ENCODE measurements around the gene HERC2. TPM values are rescaled to one million over a fixed set of nuclear protein-coding genes. Genes with fewer than 3 reads are reported as not detected.

HERC2 gene
- total and polyA plus RNA-seq, 2 of the 4 experiments (the other 2 are of a cell fraction), result 20.8 to 28.9 TPM

DNA sequence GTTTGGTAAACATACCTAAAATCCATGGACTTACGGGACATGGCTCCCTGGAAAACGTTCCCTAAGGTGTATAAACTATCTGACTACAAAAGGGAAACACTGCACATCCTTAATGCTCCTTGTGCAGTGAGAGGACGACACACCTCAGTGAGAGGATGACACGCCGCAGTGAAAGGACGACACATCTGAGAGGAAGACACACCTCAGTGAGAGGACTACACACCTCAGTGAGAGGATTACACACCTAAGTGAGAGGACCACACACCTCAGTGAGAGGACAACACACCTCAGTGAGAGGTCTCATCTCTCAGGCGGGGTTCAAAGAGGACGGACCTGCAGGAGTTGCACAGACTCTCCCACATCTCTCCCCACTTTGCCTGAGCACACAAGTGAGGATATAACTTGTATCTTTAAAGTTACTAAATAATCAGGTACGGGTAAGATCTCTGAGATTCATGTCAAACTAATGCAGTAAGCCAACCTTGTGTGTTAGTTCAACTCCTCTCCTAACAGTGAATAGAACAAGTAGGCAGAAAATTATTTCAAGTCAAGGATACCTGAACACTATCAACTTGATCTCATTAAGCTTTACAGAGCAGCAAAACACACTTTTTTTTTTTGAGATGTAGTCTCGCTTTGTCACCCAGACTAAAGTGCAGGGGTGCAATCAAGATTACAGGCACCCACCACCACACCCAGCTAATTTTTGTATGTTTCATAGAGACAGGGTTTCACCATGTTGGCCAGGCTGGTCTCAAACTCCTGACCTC, 32.1 kb downstream of the HERC2 start:
- no peak overlapping the region for H3K4me2 ChIP-seq (ENCODE audit: low read depth, low read length)
- H3K27me3 ChIP-seq (ENCODE audit: control insufficient read depth, insufficient read depth, low read length), result no peaks in the 10 kb centered on the region
- H4K8ac ChIP-seq (ENCODE audit: low read depth in 2 of 2, low read length in 2 of 2), result no peak overlapping the region
- peaks cover 1% of the 10 kb centered on the region; the same call in 1 of the 2 replicates for H3K4me1 ChIP-seq (ENCODE audit: control insufficient read depth, insufficient read depth, low read length)
- no peak overlapping the region for H2BK5ac ChIP-seq (ENCODE audit: low read depth, low read length, poor library complexity, severe bottlenecking)
- DNase-seq, result no peak
- no peaks in the 10 kb centered on the region for H3K9me3 ChIP-seq (ENCODE audit: control insufficient read depth, insufficient read depth, low read length)
- WGBS, 2 experiments (ENCODE audit: extremely low coverage in 2 of 2, insufficient read length in 1 of 2), result no CpG with 5 or more reads among the region's 10 CpGs
- H2AFZ ChIP-seq (replicated peaks; ENCODE audit: low read length, poor library complexity), result no peak overlapping the region
- no peak for ATAC-seq (ENCODE audit: low read depth)
- H3K9me1 ChIP-seq (ENCODE audit: insufficient read depth, low read length), result no peaks in the 10 kb centered on the region
- no peak overlapping the region for H3K23ac ChIP-seq (ENCODE audit: low read depth, low read length)
- H3K4me3 ChIP-seq (ENCODE audit: insufficient read depth, low read depth, low read length), result no peak overlapping the region
- in situ Hi-C loops (cut with MboI; ENCODE audit: low sequenced_read_pairs), result no loop called here
- no peak overlapping the region for H2BK120ac ChIP-seq (ENCODE audit: low read depth, low read length)
- no peaks in the 10 kb centered on the region for H4K20me1 ChIP-seq (ENCODE audit: insufficient read depth, low read length)
- dilution Hi-C loops (cut with HindIII; ENCODE audit: low sequenced_read_pairs, unreplicated experiment), result no loop called here
- no peak overlapping the region for H3K56ac ChIP-seq (ENCODE audit: extremely low read depth, insufficient read depth, low read length)
- CTCF ChIA-PET, result interaction anchor here (0.6 kb wide), 1 partner anchor 1447 kb away, joined by 3 read pairs; no protein-coding TSS in a partner anchor
- TF ChIP-seq RCOR1 (IDR thresholded peaks at IDR 0.05; ENCODE audit: insufficient replicate concordance, low read length), result no peak
- no peak for TF ChIP-seq CHD1 (IDR thresholded peaks at IDR 0.05; ENCODE audit: low read depth, low read length)
- TF ChIP-seq CEBPB (IDR thresholded peaks at IDR 0.05; ENCODE audit: low read depth, low read length), result no peak
- no peak for TF ChIP-seq BHLHE40 (IDR thresholded peaks at IDR 0.05; ENCODE audit: low read depth, low read length)
- TF ChIP-seq ELK1 (IDR thresholded peaks at IDR 0.05; ENCODE audit: borderline replicate concordance, low read depth, low read length), result no peak
- TF ChIP-seq MXI1 (IDR thresholded peaks at IDR 0.05; ENCODE audit: borderline replicate concordance, low read depth, low read length), result no peak
- TF ChIP-seq RAD21 (IDR thresholded peaks at IDR 0.05; ENCODE audit: low read length), result no peak
- TF ChIP-seq RFX5 (IDR thresholded peaks at IDR 0.05; ENCODE audit: low read depth, low read length), result no peak
- TF ChIP-seq, protein P1, sequence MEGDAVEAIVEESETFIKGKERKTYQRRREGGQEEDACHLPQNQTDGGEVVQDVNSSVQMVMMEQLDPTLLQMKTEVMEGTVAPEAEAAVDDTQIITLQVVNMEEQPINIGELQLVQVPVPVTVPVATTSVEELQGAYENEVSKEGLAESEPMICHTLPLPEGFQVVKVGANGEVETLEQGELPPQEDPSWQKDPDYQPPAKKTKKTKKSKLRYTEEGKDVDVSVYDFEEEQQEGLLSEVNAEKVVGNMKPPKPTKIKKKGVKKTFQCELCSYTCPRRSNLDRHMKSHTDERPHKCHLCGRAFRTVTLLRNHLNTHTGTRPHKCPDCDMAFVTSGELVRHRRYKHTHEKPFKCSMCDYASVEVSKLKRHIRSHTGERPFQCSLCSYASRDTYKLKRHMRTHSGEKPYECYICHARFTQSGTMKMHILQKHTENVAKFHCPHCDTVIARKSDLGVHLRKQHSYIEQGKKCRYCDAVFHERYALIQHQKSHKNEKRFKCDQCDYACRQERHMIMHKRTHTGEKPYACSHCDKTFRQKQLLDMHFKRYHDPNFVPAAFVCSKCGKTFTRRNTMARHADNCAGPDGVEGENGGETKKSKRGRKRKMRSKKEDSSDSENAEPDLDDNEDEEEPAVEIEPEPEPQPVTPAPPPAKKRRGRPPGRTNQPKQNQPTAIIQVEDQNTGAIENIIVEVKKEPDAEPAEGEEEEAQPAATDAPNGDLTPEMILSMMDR (conservative IDR thresholded peaks at IDR 0.05; ENCODE audit: low read depth, low read length), result no peak
- no peak for TF ChIP-seq MAZ (IDR thresholded peaks at IDR 0.05; ENCODE audit: borderline replicate concordance, low read depth, low read length)
- TF ChIP-seq SMC3 (IDR thresholded peaks at IDR 0.05; ENCODE audit: low read depth, low read length), result no peak
- no peak for TF ChIP-seq USF2 (IDR thresholded peaks at IDR 0.05; ENCODE audit: low read depth, low read length)
- no peak for TF ChIP-seq MAFK (IDR thresholded peaks at IDR 0.05; ENCODE audit: low read depth, low read length)
- no peak for TF ChIP-seq NFE2L2 (IDR thresholded peaks at IDR 0.05; ENCODE audit: low read depth, low read length)
- H3K18ac ChIP-seq (ENCODE audit: low read depth, low read length), result no peak overlapping the region
- no peak overlapping the region for H2BK15ac ChIP-seq (ENCODE audit: low read depth, low read length)
- H3K27ac ChIP-seq (ENCODE audit: insufficient read depth, low read length), result no peak overlapping the region
- H3K9ac ChIP-seq (ENCODE audit: low read depth, low read length), result no peak overlapping the region
- peaks cover 5 to 6% of the 10 kb centered on the region in 2 experiments; a peak in 2 of 4 replicates for H3K79me1 ChIP-seq (ENCODE audit: low read depth in 1 of 2, low read length in 2 of 2)
- no peak overlapping the region for H2AK5ac ChIP-seq (ENCODE audit: low read depth, low read length)
- H2BK20ac ChIP-seq (ENCODE audit: low read depth, low read length), result no peak overlapping the region
- no peak overlapping the region for H3K4ac ChIP-seq (ENCODE audit: low read depth, low read length)
- POLR2A ChIA-PET (ENCODE audit: unreplicated experiment), result no interaction called here
- intact Hi-C loops (cut with micrococcal nuclease), result no loop called here
- no peak overlapping the region for H4K5ac ChIP-seq (ENCODE audit: low read depth, low read length)
- no TSS peak for BruUV-seq (replicated peaks)
- no peak overlapping the region for H4K91ac ChIP-seq (ENCODE audit: insufficient read depth, low read depth, low read length)
- peaks cover 15% of the 10 kb centered on the region for H3K36me3 ChIP-seq (ENCODE audit: control insufficient read depth, insufficient read depth, low read length)
- no peak overlapping the region for H2AK9ac ChIP-seq (replicated peaks; ENCODE audit: low read depth, low read length, poor library complexity)
- no peak overlapping the region for H3K14ac ChIP-seq (replicated peaks; ENCODE audit: low read depth, low read length)
